PC-9 (cell line): ENCODE data around the gene CHP2.

ENCODE experiments used
- CTCF ChIP-seq: fragments of 200-600 bp; sonication (generic); conservative IDR thresholded peaks from 2 replicates; pipeline ENCODE4 v1.6.1; 2017; ENCODE audit warnings: mixed run types, antibody characterized with exemption, mild to moderate bottlenecking, moderate library complexity
- EZH2 ChIP-seq: fragments of 200-600 bp; sonication (generic); IDR thresholded peaks from 2 replicates; pipeline ENCODE4 v1.8.0; 2017; ENCODE audit warnings: antibody characterized with exemption, low read depth

GRCh38 chr16:23726710-23727109 is 28.1 kb upstream of the CHP2 start:
- TF ChIP-seq CTCF = no peak
- TF ChIP-seq EZH2 = no peak
